ENCODE results near the gene MARK3.

DNA sequence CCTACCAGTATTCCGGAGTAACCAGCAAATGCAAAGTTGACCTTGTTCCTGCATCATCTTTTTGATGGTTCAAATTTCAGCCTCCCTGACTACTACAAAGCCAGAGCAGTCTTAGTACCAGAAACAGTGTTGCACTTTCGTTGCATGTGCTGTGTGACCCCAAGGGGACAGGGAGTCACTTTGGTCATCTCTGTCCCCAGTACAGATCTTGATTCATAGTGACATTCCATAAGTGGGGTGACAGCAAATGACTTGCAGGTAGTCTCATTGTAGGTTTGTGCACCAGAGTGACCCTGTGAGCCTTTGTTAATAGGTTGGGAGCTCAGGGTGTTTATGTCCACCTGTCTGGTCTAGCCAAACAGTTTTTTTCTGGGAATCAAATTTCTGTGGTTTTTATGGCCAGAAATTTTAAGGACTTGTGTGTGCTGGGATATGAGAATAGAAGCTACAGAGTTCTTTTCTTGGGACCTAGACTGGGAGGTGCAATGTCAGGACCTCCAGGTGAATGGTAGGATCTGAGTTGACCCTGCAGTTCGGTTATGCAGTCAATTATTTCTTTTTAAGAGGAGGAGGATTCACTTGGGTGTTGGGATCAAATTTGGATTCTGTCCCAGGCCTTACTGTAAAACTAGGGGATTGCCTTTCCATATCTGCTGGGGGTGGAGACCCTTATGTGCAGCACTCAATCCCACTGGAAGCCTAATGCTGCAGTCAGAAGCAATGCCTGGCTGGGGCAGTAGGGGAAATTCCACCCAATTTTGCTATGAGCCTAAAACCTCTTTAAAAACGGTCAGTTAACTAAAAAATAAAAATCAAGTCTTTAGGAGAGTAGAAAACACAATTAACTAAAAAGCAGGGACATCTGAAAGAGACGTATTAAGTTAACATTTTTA is 41.1 kb upstream of the MARK3 start:
- TF ChIP-seq, protein P1, sequence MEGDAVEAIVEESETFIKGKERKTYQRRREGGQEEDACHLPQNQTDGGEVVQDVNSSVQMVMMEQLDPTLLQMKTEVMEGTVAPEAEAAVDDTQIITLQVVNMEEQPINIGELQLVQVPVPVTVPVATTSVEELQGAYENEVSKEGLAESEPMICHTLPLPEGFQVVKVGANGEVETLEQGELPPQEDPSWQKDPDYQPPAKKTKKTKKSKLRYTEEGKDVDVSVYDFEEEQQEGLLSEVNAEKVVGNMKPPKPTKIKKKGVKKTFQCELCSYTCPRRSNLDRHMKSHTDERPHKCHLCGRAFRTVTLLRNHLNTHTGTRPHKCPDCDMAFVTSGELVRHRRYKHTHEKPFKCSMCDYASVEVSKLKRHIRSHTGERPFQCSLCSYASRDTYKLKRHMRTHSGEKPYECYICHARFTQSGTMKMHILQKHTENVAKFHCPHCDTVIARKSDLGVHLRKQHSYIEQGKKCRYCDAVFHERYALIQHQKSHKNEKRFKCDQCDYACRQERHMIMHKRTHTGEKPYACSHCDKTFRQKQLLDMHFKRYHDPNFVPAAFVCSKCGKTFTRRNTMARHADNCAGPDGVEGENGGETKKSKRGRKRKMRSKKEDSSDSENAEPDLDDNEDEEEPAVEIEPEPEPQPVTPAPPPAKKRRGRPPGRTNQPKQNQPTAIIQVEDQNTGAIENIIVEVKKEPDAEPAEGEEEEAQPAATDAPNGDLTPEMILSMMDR (conservative IDR thresholded peaks at IDR 0.05), result no peak
- no peak for TF ChIP-seq ZFX (IDR thresholded peaks at IDR 0.05)
